SKM-1 treated with dmso at 0.1 percent for 144 hours (cell line): ENCODE measurements around the gene TRAF3IP1.
A peak's percentile ranks its signal among the peaks of the same experiment; 100 is the strongest.

Source experiments
- DNase-seq: peaks from one replicate; lab custom pipeline; 2025; ENCODE audit not compliant: unreplicated experiment; lab: John Stamatoyannopoulos, UW

Gene TRAF3IP1

DNA sequence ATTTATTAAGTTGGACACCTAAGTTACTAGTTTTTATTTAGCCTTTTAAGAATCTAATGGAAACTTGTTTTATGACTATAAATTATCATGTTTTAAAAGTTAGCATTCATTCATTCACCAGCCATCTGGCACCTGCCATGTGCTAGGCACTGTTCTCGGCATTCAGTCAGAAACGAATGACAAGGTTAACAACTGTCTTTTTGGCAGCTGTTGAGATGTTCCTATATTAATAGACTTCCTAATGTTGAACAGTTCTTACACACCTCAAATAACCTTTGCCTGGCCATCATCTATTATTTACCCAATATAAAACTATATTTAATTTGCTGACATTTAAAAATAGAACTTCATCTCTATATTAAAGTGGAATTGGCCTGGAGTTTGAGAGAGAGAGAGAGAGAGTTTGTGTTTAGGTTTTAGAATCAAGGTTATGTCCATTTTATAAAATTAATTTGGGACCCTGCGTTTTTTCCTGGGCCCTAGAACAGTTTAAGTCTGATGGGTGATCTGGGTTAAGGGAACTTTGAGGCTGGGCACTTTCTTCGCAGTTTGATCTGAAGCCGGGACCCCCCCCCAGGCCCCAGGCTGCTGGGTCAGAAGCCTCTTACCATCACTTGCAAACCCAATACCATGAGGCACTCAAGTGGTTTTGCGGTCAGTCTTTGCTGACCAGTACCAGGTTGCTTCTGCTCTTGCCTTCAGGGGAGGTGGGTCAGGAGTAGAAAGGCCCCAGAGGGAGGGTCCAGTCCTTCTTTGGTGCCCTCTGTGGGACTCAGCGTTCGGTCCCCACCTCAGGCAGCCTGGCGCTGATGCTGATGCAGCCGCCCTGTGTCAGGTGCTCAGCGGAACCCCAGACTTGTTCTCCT is 58.1 kb downstream of the TRAF3IP1 start:
- no peak for DNase-seq

DNA sequence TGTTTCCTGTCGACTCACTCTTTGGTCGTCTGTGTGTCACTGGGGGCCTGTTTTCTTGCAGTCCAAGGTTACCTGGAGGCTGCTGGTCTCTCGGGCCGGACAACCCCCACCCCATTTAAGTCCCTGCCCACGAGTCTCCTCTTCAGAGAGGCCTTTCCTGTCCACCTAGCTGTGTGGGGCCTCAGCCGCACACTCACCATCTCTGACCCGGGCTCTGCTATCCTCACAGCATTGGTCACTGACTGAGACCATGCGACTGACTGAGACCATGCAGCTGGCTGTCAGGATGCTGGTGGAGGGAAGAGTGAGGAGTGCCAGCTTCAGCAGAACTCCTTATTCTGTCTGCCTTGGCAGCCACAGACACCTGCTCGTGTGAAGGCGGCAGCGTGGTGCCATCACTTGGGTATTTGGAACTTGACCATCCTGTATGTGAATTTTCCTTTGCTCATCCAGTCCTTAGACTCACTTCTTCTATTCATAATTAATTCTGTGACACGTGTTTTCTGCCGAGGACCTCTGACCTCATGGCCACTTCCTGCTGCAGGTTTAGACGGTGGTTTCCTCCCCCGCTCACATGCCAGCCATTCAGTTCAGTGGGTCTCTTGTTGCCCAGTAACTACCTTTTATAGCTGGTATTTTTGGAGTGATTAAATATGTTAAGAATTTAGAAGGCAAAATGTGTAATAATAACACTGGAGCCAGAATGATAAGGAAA is 58.9 kb downstream of the TRAF3IP1 start:
- DNase-seq = peak; percentile 50

DNA sequence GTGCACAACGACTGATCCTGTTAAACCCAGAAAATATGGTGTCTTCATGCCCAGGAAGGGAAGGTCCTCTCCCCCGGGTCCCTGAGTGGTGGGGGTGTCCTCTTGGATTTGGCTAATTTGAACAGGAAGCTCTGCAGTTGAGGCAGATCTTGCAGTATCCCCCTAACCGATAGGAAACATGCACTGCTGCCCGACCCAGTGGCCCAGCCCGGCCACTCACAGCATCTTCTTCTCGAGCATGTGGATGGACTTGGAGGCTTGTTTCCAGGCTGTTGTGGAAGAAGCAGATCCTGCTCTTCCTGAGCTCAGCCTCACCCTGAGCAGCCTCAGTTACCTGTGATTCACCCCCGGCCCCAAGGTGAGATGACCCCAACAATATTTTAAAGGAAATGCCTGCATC is 60.0 kb downstream of the TRAF3IP1 start:
- DNase-seq = no peak

DNA sequence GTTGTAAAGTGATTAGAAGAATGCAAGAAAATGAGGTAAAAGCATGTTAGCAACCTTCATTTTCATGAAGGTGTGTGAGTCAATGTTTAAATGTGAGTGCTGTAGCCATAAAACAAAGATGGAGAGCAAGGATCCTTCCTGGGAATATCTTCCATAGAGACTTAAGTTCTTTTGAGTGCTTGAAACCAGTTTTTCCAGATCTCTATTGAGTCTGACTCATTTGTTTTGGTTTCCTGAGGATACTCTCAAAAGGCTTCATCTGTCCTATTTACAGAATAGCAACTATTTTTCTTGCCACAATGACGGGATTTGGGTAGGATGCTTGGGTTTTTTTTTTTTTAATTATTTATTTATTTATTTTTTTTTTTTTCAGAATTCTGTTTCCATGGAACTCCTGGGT is 60.5 kb downstream of the TRAF3IP1 start:
- DNase-seq = no peak

DNA sequence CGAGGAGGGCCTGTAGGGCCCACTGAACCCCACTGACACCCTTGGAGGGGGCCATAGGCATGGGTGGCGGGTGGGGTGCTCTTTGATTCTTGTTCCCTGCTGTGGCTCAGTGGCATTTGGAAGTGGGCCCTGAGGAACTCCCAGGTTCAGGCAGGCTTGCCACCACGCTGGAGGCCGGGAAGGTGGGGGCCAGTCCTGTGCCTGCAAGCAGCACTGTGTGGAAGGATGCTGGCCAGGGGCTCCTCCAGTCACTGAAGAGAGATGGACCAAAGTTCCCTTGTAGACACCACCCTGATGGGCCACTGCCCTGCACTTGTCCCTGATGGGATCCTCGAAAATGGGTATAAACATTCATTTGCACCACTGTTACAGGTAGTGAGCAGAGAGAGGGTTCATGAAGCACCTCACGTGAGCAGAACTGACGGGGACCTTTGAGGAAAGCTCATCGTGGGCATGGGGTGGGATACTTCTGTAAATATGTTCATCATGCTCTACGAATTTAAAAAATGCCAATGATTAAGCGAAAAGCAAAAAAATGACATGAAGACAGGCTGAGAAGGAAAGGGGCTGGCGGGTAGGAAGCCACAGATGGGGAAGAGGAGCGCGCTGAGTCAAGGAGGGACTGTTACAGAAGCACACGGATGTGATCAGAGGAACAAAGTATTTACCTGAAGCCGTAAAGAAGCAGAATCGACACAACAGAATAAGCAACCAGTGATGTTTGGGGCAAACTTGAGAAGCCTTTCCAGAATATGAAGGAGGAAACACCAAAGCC is 61.2 kb downstream of the TRAF3IP1 start:
- peak; percentile 34 for DNase-seq

DNA sequence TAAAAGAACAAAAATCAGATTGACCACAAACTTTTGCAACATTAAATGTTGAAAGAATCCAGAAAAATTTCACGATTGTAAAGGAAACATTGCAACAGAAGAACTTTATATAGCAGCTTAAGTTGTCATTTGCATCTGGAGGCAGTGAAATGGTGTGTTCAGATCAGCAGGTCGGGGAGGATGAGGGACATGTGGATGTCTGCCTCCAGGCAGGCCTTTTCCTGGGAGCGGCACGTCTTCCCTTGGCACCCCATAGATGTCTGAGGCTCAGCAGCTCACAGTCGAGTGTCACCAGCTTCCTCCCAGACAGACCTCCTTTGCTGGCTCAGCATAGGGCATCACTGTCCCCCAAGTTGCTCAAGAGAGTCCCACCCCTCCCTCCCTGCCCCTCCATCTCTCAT is 62.1 kb downstream of the TRAF3IP1 start:
- peak; percentile 76 for DNase-seq

DNA sequence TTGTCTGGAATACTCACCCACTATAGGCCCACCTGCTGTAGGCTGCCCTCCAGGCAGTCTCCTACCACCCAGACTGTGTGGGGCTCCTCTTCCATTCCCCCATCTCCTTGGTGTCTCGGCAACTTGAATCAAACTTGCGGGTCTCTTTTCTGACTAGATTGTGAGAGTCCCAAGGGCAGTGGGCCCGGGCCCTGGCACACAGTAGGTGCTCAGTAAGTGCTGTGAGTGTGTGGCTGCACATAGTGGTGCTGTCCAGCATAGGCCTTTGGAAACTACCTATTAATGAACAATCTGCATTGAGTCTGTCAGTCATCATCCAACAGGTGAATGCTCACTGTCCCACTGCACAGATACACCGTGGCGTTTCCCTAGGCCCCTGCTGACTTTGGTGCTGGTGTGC is 62.8 kb downstream of the TRAF3IP1 start:
- no peak for DNase-seq

DNA sequence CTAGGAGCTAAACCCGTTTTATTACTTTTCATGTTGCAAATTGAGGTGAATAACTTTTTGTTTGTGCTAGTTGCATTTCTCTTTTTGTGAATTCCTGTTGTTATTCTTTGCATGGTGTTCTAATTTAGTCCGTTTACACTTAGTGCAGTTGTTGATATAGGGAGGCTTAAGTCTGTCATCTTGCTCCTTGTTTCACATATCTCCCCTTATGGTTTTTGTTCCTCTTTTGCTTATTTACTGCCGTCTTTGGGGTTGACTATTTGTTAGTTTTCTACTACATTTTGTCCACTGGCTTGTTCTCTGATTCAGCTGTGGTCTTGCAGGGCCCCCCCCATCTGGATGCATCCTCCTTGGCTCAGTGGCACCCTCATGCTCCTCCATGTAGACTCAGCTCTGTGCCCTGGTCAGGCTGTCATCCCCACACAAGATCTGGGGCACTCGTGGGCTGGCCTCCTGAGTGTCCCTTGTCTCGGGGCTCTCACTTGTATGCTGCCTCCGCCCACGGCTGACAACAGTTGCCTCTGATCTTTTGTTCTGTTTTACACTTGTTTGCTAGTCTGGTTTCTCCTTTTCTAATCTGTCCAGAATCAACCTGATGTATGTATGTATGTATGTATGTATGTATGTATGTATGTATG is 63.5 kb downstream of the TRAF3IP1 start:
- no peak for DNase-seq

DNA sequence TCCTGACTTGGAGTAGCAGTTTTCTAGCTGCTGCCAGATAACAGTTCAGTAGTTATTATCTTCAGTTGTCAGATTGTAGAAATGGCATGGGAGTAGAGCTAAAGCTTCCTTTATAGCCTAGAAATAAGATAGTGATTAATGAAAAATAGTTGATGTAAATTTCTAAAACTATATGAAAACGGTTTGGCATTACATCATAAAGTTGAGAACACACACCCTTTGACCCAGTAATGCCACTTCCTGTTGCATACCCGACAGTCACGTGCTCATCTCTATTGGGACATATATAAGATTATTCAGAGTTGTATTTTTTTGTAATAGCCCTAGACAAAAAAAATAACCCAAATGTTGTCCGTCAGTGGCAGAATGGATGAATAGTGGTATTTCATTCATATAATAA is 67.0 kb downstream of the TRAF3IP1 start:
- DNase-seq = peak; percentile 46

DNA sequence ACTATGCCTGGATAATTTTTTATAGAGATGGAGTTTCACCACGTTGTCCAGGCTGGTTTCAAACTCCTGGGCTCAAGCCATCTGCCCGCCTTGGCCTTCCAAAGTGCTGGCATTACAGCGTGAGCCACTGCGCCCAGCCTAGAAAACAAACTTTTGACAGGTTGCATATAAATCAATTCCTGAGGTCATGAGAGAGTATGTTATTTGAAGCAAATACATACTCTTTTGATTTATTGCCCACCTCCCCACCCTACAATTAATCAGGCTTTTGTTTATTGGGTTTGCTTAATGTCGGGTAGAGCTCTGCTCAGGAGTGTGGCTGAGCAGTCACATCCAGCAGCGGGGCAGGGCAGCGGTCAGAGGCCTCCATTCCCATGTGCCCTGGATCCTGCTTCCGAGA is 68.5 kb downstream of the TRAF3IP1 start:
- no peak for DNase-seq

DNA sequence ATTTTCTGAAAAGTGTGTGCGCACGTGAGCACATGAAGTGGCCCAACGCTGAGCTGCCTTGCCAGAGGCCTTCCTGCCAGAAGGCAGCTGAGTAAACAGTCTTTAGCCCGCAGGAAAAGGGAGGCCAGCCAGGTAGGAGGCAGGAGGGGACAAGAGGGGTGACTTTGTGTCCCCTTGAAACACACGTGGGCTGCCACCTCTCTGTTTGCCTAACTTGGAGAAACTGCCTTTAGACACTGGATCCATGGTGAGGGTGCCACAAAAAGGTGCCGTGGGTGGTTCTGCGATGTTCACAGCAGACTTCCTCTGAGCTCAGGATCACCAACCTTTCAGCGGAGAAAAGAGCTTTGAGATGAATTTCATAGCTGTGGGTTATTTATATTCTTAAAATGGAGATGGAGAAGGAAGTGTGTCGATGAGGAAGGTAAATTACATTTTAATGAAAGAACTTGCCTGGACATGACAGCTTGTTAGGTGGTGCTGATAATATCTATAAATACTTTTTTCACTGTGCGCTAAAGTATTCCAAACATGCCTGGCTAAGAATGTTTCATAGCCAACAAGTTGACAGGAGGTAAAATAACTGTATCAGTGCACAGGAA is 69.8 kb downstream of the TRAF3IP1 start:
- no peak for DNase-seq

DNA sequence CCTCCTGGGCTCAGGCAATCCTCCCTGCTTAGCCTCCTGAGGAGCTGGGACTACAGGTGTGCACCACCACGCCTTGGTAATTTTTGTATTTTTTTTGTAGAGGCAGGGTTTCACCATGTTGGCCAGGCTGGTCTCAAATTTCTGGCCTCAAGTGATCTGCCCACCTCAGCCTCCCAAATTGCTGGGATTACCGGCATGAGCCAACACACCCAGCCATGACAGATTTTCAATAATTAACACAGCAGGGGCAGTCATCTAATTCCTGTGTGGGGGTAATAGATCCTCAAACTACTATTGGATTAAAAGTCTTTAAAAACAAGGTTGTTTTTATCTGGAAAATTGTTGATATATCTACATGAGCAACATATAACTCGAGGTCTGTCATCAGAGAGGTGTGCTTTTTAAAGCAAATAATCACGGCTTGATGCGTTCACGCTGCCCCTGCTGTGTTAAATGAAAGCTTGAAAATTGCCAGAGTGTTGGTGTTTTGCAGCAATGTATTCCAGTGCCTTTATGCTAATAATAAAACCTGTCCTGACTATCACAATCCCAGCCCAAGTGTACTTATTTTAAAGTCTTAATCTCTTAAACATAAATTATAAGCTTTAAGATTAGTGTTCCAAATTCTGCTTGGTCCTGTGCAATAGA is 70.8 kb downstream of the TRAF3IP1 start:
- no peak for DNase-seq

DNA sequence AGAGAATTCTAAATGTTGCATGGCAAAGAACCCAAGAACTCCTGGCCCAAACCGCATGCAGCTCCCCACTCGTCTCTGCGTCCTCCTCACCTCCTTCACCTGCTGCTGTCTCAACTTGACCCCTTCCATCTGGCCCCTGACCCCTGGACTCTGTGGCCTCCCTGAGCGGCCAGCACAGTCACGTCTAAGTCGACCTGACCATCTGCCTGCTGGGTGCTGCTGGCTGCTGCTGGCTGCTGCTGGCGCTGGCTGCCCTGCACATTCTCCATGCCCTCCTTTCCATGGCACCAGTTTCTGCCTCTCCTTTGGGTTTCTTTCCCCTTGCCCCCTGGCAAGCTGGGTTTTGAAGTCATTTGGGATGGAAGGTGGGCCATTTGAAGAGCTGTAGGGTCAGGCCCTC is 76.3 kb downstream of the TRAF3IP1 start:
- no peak for DNase-seq

DNA sequence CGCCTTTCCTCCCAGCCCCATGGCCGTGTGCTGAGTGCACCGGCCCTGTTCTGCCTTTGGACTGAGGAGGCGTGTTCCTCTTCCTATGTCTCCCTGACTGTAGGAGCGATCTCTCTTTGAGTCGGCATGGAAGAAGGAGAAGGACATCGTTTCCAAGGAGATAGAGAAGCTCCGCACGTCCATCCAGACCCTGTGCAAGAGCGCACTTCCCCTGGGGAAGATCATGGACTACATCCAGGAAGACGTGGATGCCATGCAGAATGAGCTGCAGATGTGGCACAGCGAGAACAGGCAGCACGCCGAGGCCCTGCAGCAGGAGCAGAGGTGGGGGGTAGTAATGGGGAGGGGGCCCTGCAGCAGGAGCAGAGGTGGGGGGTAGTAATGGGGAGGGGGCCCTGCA is 77.0 kb downstream of the TRAF3IP1 start:
- DNase-seq = no peak

DNA sequence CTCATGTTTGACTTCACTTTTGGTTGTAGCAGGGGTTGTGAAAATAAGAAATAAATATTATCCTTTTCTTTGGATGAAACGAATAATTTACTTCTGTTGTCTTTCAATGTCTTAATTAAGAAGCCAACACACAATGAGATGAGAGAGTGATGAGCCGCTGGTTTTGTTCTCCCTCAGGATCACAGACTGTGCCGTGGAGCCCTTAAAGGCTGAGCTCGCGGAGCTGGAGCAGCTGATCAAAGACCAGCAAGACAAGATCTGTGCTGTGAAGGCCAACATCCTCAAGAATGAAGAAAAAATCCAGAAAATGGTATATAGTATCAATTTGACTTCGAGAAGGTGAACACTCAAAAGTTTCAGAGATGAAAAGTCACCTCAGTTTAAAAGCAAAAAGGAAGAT is 78.3 kb downstream of the TRAF3IP1 start:
- DNase-seq = no peak

DNA sequence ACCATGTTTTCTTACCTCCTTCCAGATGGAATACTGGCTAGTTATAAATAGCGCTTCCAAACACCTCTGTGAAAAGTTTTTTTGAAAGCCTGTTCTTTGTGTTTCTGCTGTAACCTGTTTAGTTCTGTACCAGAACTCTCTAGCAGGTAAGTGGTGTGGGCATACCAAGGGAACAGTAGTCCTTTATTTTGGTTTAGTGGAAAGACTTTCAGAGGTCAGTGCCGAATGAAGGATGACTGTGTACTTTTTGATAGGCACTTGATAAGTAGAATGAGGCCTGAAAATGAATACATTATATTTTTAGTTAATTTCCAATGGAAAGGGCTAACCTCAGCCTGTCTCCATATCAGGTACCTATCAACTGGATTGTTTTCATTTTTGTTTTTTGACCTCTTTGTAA is 78.8 kb downstream of the TRAF3IP1 start:
- no peak for DNase-seq

DNA sequence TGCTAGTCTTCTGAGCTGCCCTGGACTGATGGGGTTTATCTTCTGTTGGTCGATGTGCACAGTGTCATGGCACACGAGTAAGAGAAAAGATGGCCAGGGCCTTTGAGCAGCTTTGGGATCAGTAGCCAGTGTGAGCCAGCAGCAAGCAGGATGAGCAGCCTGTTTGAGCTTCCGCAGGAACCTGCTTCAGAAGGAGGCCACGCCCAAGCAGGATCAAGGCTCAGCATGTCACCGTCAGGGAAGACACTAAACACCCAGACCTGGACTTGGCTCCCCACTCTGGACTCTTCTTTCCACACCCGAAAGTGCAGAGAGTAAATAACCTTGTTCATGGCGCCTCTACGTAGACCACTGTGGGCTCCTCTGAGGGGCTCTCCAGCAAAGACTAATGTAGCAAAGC is 81.2 kb downstream of the TRAF3IP1 start:
- DNase-seq = no peak

DNA sequence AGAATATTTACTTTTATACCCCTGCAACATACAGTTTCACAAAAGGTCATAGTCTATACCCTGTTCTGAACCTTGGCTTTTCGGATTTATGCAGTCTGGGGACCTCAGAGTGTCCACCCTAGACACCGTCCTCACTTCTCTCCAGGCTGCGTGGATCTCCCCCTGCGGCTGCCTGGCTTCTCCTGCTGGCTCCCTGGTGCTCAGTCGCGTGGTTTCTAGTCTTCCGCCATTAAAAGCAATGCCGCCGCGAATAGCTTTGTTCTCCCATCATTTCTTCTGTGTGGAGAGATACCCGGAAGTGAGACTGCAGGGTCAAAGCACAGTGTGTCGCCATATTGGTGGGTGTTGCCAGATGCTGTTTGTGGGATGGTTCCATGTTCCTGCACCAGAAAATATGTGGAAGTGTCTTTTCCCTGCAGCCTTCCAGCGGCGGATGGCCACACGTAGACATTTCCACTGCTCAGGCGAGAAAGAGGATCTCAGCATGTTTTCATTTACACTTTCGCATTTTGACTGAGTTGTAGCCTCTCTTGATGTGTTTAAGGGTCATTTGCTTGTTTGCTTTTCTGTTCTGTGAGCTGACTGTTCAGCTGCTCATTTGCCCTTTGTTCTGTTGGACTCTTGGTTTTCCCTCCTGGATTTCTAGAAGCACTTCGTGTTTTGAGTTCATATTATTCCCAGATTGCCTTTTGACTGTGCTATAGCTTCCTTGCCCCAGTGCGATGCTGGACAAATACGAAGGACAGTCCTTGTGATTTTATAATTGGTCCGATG is 83.5 kb downstream of the TRAF3IP1 start:
- no peak for DNase-seq

DNA sequence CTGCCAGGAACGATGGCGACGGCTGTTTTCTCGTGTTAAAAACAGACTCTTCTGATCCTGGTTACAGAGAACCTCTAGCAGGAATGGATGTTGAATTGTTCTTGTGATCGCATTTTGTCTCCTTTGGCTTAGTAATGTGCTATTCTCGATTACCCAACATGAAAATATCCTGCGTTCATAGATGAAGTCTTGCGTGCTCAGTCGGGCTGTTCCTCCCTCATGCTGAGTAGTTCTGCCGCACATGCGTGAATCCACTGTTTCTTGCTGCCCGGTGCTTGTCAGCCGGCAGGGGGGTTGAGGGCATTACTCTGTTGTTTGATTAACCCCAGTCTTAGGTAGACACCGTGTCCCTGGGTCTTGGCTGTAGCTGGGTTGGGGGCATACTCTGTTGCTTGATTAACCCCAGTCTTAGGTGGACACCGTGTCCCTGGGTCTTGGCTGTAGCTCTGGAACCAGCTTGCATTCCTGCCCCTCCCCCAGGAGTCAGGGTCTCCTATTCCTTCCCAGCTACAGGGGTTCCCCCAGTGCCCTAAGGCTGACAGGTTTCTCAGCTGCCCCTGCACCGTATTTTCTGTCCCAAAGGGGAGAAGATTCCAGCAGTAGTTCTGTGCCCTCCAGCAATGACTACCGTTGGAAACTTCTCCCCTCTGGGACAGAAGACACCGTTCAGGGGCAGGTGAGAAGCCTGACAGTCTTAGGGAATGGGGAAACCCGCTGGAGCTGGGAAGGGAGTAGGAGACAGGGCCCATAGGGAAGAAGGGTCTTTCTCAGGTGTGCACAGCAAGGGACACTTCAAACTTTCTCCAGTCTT is 84.3 kb downstream of the TRAF3IP1 start:
- no peak for DNase-seq
